CD1c-positive myeloid dendritic cell (primary cell): ENCODE data around the gene ZNF804A.
A peak's percentile ranks its signal among the peaks of the same experiment; 100 is the strongest.

ENCODE experiments used
- DNase-seq: peaks from one replicate; pipeline ENCODE4 v3.0.0-alpha.2; 2016; ENCODE audit errors: extremely low spot score

ZNF804A gene

DNA sequence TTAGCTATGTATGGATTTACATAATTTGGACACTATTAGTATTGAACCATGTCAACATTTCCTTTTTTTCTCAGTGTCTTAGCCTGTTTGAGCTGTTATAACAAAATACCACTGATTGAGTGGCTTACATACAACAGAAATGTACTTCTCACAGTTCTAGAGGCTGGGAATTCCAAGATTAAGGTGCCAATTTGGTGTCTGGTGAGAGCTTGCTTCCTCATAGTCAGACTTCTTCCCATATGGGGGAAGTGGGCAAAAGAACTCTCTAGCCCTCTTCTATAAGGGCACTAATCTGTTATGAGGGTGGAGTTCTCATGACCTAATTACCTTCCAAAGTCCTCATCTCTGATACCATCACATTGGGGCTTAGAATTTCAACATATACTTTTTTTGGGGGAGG, 12.6 kb downstream of the ZNF804A start:
- DNase-seq, result no peak

GRCh38 chr2:184611361-184612085, 13.2 kb downstream of the ZNF804A start:
- DNase-seq, result peak; percentile 43

DNA sequence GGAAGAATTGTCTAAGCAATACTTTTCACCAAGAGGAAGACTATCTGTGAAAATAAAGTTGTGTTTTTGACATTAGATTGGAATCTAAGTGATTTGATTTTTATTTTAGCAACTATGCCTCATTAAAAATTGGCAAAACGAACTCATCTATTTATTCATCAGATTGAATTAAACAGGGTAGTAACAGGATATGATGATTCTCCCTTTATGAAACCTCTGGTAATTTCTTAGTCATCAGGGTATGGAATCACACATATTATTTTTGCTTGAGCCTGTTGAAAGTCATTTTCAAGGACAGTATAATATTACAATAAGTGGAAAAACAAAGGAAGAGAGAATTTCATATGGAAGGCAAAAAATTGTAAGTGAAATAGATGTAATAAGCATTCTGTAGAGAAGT, 22.0 kb downstream of the ZNF804A start:
- DNase-seq, result no peak

DNA sequence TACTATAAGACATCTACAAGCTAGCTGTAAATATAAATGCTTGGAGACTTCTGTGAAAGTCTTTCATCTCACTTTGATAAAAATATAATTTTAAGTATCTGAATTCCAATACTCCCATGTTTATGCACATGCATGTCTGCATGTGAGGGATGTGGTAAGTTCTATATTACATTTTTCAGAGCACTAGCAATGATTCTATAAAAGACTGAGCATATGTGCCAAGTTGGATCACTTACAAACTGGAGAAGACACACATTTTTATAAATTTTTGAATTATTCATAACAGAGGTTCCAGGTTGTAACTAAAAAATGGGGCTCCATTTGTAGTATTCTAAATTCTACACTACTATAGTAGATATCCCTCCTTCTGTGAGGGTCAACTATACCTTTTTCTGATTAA, 26.0 kb downstream of the ZNF804A start:
- no peak for DNase-seq

GRCh38 chr2:184628051-184628450, 29.7 kb downstream of the ZNF804A start:
- peak; percentile 48 for DNase-seq

GRCh38 chr2:184633726-184634125, 35.4 kb downstream of the ZNF804A start:
- no peak for DNase-seq

DNA sequence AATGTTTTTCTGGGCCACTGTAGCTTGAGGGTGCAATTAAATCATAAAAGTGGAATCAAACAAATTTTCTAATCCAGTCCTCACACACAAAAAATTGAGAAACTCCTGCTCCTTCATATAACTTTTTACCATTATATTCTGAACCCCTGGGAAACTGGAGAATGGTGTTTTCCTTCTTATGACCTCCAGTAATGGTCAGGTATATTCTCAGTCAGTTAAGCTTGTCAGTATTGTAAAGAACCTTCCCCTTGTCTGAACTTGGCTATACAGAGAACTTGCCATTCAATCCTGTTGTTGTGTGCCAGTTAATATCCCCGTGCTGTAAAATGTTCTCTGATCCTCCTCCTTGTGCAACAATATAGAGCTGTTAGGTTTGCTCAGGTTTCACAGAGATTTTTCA, 39.5 kb downstream of the ZNF804A start:
- DNase-seq, result no peak

GRCh38 chr2:184644685-184645084, 46.4 kb downstream of the ZNF804A start:
- DNase-seq, result no peak

DNA sequence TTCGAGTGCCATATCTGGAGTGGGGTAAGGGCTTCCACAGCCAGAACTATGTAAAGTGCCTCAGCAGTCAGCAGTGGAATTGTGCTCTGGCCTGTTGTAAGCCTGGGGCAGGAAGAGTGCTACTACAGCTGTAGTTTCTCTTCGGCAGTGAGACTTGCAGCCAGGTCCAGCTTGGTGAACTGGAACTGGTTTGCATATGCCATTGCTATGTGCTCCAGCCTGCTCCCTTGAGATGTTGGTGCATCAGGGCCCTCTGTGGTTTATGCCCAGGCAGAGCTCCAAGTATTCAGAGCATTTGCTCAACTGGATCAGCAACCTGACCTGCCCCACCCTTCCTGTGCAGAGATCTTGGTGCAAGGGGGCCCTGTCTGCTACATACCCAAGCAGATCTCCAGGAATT, 47.8 kb downstream of the ZNF804A start:
- no peak for DNase-seq

DNA sequence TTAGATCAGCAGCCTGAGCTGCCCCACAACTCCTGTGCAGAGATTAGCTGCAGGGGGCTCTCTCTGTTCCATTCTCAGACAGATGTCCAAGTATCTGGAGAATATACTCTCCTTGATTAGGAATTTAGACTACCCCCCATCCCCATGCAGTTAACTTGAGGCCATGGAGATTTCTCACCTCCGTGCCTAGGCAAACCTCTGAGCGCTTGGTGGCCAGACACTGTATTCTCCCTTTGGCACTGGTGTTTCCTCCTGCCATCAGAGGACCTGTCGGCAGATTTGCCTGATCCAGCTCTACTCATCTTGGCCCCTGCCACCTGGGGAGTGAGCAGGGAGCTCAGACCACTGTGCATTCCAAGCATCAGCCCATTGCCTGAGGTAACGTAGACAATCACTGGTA, 48.3 kb downstream of the ZNF804A start:
- DNase-seq, result no peak

- DNase-seq, result no peak
Observed at GRCh38 chr2:184654945-184655344, 56.6 kb downstream of the ZNF804A start.

GRCh38 chr2:184677171-184677570, 78.8 kb downstream of the ZNF804A start:
- peak; percentile 8 for DNase-seq

DNA sequence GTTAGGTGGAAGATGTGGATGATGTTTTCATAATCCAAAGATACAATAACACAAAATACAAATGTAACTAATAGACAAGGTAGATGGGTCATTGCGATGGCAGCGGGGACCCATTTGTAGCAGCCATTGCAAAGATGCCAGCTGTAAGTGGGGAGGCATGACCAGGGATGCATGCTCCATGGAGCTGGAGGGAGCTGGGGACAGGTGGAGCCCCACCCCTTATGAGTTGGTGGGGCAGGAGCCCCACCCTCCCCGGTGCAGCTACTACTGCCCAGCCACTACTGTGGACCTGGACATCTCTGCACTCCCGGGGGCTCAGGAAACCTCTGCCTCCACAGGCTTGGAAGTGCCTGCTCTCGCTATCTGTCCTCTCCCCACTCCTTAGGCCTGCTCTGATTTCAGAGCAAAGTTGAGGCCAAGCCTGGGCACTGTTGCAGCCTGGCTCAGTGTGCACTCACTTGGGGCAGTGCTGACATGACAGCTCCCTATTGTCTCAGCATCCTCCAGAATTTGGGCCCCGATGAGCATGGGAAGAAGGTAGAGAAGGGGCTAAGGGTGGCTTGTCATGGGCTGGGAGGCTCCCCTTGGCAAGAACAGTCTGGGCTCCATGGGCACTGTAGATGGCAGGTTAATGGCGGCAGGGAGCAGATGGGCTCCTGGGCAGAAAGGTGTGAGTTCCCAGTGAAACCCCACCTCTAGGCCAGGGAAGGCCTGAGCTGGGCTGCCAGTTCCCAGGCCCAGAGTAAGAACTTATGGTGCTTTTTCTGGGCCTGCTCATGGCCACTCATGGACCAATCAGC, 81.1 kb downstream of the ZNF804A start:
- no peak for DNase-seq

DNA sequence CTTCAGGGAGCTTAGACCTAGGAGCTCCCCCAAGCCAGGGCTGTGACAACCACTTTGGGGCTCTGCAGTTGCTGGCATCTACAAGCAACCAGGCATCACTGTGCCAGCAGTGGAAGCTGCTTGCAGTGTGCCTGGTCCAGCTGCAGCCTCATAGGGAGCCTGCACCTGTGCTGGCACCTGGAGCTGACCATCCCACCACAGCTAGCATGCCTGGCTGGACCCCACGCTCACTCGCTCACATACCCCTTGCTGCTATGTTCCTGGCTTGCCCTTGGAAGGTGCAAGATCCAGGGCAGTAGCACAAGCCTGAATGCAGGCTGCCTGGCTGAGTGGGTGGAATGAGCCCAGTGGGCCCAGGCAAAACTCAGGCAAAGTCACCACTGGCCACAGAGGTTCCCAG, 82.5 kb downstream of the ZNF804A start:
- no peak for DNase-seq

GRCh38 chr2:184681642-184682321, 83.5 kb downstream of the ZNF804A start:
- no peak for DNase-seq

GRCh38 chr2:184683911-184684310, 85.6 kb downstream of the ZNF804A start:
- no peak for DNase-seq

GRCh38 chr2:184685999-184686841, 87.9 kb downstream of the ZNF804A start:
- DNase-seq, result no peak

DNA sequence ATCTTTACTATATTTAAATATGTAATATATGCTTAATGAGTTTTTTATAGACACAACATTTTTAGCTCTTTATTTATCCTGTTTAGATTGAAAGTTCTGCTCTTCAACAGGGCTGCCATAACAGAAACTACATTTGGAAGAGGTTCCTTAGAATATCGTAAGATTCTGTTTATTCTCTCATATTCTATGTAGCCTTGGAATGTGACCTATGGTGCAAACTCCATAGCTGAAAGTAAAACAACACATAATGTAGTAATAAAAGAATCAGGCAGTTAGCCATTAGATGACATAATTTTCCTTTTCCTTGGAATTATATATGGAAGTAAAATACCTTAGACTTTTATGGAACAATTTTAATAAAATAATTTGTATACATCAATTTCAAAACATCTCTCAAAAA, 91.3 kb downstream of the ZNF804A start:
- DNase-seq, result no peak

- DNase-seq, result no peak
Observed at GRCh38 chr2:184692141-184692734, 93.9 kb downstream of the ZNF804A start.

DNA sequence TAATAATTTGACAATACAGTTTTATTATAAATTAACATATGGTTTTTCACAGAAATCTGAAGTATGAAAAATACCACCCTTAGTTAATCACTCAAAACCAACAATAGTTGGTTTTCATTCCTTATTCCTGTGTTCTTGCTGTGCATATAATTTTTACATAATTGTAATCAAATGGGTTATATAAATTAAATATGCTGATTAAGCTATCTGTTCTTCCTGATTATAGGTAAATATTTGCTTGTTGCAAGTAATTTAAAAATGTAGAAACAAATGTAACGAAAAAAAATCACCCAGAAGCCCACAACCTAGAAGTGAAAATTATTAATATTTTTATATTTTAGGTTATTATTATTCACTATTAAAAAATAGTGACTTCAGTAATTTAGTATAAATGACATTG, 98.3 kb downstream of the ZNF804A start:
- DNase-seq, result no peak

DNA sequence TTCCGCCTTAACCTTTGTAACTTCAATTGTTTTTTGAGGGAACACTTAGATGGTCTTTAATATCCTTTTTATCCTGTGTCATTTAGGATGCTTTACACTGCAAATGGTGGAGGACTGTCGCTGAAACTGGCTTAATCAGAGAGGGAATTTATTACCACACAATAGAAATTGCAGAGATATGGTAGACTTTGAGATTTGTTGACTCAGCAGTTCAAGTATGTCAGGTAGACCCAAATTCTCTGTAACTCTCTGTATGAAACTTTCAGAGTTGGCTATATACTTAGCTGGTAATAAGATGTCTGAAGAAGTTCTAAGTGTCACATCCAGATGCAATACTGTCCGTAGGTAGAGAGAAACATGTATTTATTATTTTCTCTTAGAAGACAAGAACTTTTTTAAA, 100.1 kb downstream of the ZNF804A start:
- DNase-seq, result no peak
